Karpas-422 (cell line): ENCODE measurements around the gene GOPC. TPM values are rescaled to one million over a fixed set of nuclear protein-coding genes. Genes with fewer than 3 reads are reported as not detected.
A peak's percentile ranks its signal among the peaks of the same experiment; 100 is the strongest.

Experiments
- DNase-seq: peaks from one replicate; pipeline ENCODE4 v3.0.0-alpha.2; 2015
- H2AFZ ChIP-seq: fragments of 200-600 bp; sonication (generic); 2 replicates; pipeline ENCODE4 v1.6.1; 2014; ENCODE audit warnings: antibody characterized with exemption, low read length, mixed read lengths
- H3K27ac ChIP-seq: fragments of 200-600 bp; sonication (generic); 2 replicates; pipeline ENCODE4 v1.5.1; 2014; ENCODE audit warnings: mild to moderate bottlenecking, low read length, moderate library complexity
- H3K27me3 ChIP-seq: fragments of 200-600 bp; sonication (generic); 2 replicates; pipeline ENCODE4 v1.6.1; 2014; ENCODE audit warnings: low read length, mixed read lengths
- H3K36me3 ChIP-seq: fragments of 200-600 bp; sonication (generic); 2 replicates; pipeline ENCODE4 v1.6.1; 2014; ENCODE audit warnings: low read length, mixed read lengths; ENCODE audit not compliant: insufficient read depth
- H3K4me1 ChIP-seq: fragments of 200-600 bp; sonication (generic); 2 replicates; pipeline ENCODE4 v1.6.1; 2014; ENCODE audit warnings: mild to moderate bottlenecking, low read length, mixed read lengths
- H3K4me2 ChIP-seq: fragments of 200-600 bp; sonication (generic); 2 replicates; pipeline ENCODE4 v1.6.1; 2014; ENCODE audit warnings: low read length, low read depth, mild to moderate bottlenecking; ENCODE audit not compliant: poor library complexity, severe bottlenecking
- H3K4me3 ChIP-seq: fragments of 200-600 bp; sonication (generic); 2 replicates; pipeline ENCODE4 v1.5.1; 2014; ENCODE audit warnings: mild to moderate bottlenecking, antibody characterized with exemption, low read length, mixed read lengths
- H3K79me2 ChIP-seq: fragments of 200-600 bp; sonication (generic); 2 replicates; pipeline ENCODE4 v1.6.1; 2014; ENCODE audit warnings: mild to moderate bottlenecking, low read length, mixed read lengths
- H3K9ac ChIP-seq: fragments of 200-600 bp; sonication (generic); 2 replicates; pipeline ENCODE4 v1.6.0; 2014; ENCODE audit warnings: low read length
- H3K9me2 ChIP-seq: fragments of 200-600 bp; sonication (generic), shearing (Covaris generic); replicated peaks from 2 replicates; pipeline ENCODE4 v1.6.0; 2014; ENCODE audit warnings: mild to moderate bottlenecking, low read length, moderate library complexity; ENCODE audit not compliant: insufficient read depth
- H3K9me3 ChIP-seq: fragments of 300-700, 200-600 bp; sonication (generic); 2 replicates; pipeline ENCODE4 v1.6.1; 2014; ENCODE audit warnings: low read length, mixed read lengths
- H4K20me1 ChIP-seq: fragments of 200-600 bp; sonication (generic); 2 replicates; pipeline ENCODE4 v1.6.1; 2014; ENCODE audit warnings: mild to moderate bottlenecking, antibody characterized with exemption, low read length, low read depth; ENCODE audit not compliant: insufficient read depth
- total RNA-seq: library from RNA; depleted of rRNA; stranded (reverse); fragments of >200 nt; shearing (Covaris generic); gene quantifications from 2 replicates; pipeline ENCODE4 v1.2.3, GENCODE V29; 2014; ENCODE audit warnings: low replicate concordance

The GOPC gene
- total RNA-seq, 1 experiment from 2014 or later: 36.4 TPM

GRCh38 chr6:117559299-117559698 is 43.0 kb downstream of the GOPC start:
- no peaks in the 10 kb centered on the region for H3K79me2 ChIP-seq
- H3K36me3 ChIP-seq: peaks cover 10% of the 10 kb centered on the region; the same call in 1 of the 2 replicates
- no peaks in the 10 kb centered on the region for H3K9me3 ChIP-seq
- H3K4me1 ChIP-seq: 0 out of 2 replicates have a peak, but pooled peaks cover 4% of the 10 kb centered on the region
- H3K27ac ChIP-seq: no peak overlapping the region
- H3K9ac ChIP-seq: no peak overlapping the region
- H4K20me1 ChIP-seq: no peaks in the 10 kb centered on the region
- H3K9me2 ChIP-seq: no peaks in the 10 kb centered on the region
- H3K4me2 ChIP-seq: no peak overlapping the region
- no peak overlapping the region for H3K4me3 ChIP-seq
- DNase-seq: no peak
- H2AFZ ChIP-seq: no peak overlapping the region
- no peaks in the 10 kb centered on the region for H3K27me3 ChIP-seq

- no peak for DNase-seq
- H3K27me3 ChIP-seq: no peaks in the 10 kb centered on the region
- H3K9me2 ChIP-seq: no peaks in the 10 kb centered on the region
- no peak overlapping the region for H3K4me3 ChIP-seq
- no peaks in the 10 kb centered on the region for H4K20me1 ChIP-seq
- H3K79me2 ChIP-seq: no peaks in the 10 kb centered on the region
- no peaks in the 10 kb centered on the region for H3K9me3 ChIP-seq
- no peak overlapping the region for H3K27ac ChIP-seq
- H3K36me3 ChIP-seq: peaks cover 10% of the 10 kb centered on the region; the same call in 1 of the 2 replicates
- H3K4me2 ChIP-seq: no peak overlapping the region
- no peak overlapping the region for H2AFZ ChIP-seq
- H3K9ac ChIP-seq: no peak overlapping the region
- H3K4me1 ChIP-seq: 0 out of 2 replicates have a peak, but pooled peaks cover 4% of the 10 kb centered on the region
These were observed 43.5 kb downstream of the GOPC start for GRCh38 chr6:117558818-117559217.

- H3K4me3 ChIP-seq: no peak overlapping the region
- H4K20me1 ChIP-seq: no peaks in the 10 kb centered on the region
- H3K36me3 ChIP-seq: peaks cover 8% of the 10 kb centered on the region; the same call in 1 of the 2 replicates
- no peaks in the 10 kb centered on the region for H3K79me2 ChIP-seq
- DNase-seq: no peak
- no peaks in the 10 kb centered on the region for H3K9me3 ChIP-seq
- no peaks in the 10 kb centered on the region for H3K9me2 ChIP-seq
- H3K9ac ChIP-seq: no peak overlapping the region
- H2AFZ ChIP-seq: no peak overlapping the region
- H3K4me2 ChIP-seq: no peak overlapping the region
- 0 out of 2 replicates have a peak, but pooled peaks cover 4% of the 10 kb centered on the region for H3K4me1 ChIP-seq
- no peak overlapping the region for H3K27ac ChIP-seq
- H3K27me3 ChIP-seq: no peaks in the 10 kb centered on the region
These were observed 44.4 kb downstream of the GOPC start for GRCh38 chr6:117557951-117558350.

- H3K27ac ChIP-seq: no peak overlapping the region
- H3K4me3 ChIP-seq: no peak overlapping the region
- no peaks in the 10 kb centered on the region for H3K9me2 ChIP-seq
- DNase-seq: peak; percentile 79
- no peaks in the 10 kb centered on the region for H4K20me1 ChIP-seq
- H3K4me2 ChIP-seq: no peak overlapping the region
- no peak overlapping the region for H3K9ac ChIP-seq
- H3K9me3 ChIP-seq: no peaks in the 10 kb centered on the region
- H3K27me3 ChIP-seq: no peaks in the 10 kb centered on the region
- H3K4me1 ChIP-seq: 0 out of 2 replicates have a peak, but pooled peaks cover 4% of the 10 kb centered on the region
- H3K79me2 ChIP-seq: no peaks in the 10 kb centered on the region
- H2AFZ ChIP-seq: no peak overlapping the region
- H3K36me3 ChIP-seq: no peaks in the 10 kb centered on the region; the same call in 1 of the 2 replicates
These were observed 46.3 kb downstream of the GOPC start for GRCh38 chr6:117555882-117556498.

- Histone ChIP-seq H2AFZ (no peak overlapping the region), H3K79me2 (no peaks in the 10 kb centered on the region), H3K27me3 (no peaks in the 10 kb centered on the region), H4K20me1 (no peaks in the 10 kb centered on the region), H3K4me3 (no peak overlapping the region), H3K4me2 (no peak overlapping the region), H3K9ac (no peak overlapping the region), H3K27ac (no peak overlapping the region), H3K9me3 (no peaks in the 10 kb centered on the region), H3K36me3 (no peaks in the 10 kb centered on the region; the same call in 1 of the 2 replicates), H3K9me2 (no peaks in the 10 kb centered on the region), H3K4me1 (0 out of 2 replicates have a peak, but pooled peaks cover 4% of the 10 kb centered on the region)
- DNase-seq: no peak
These were observed 47.0 kb downstream of the GOPC start for GRCh38 chr6:117555262-117555849.

GRCh38 chr6:117553142-117553541 is 49.2 kb downstream of the GOPC start:
- Histone ChIP-seq H2AFZ (no peak overlapping the region), H3K9me3 (no peaks in the 10 kb centered on the region), H3K9me2 (no peaks in the 10 kb centered on the region), H3K4me1 (0 out of 2 replicates have a peak, but pooled peaks cover 4% of the 10 kb centered on the region), H3K36me3 (no peaks in the 10 kb centered on the region), H3K27ac (no peak overlapping the region), H4K20me1 (no peaks in the 10 kb centered on the region), H3K27me3 (no peaks in the 10 kb centered on the region), H3K9ac (no peak overlapping the region), H3K4me3 (no peak overlapping the region), H3K79me2 (no peaks in the 10 kb centered on the region), H3K4me2 (no peak overlapping the region)
- DNase-seq: no peak

GRCh38 chr6:117552618-117553017 is 49.7 kb downstream of the GOPC start:
- no peak overlapping the region for H3K9ac ChIP-seq
- 0 out of 2 replicates have a peak, but pooled peaks cover 4% of the 10 kb centered on the region for H3K4me1 ChIP-seq
- no peak overlapping the region for H2AFZ ChIP-seq
- H4K20me1 ChIP-seq: no peaks in the 10 kb centered on the region
- H3K9me3 ChIP-seq: no peaks in the 10 kb centered on the region
- H3K27ac ChIP-seq: no peak overlapping the region
- no peak overlapping the region for H3K4me2 ChIP-seq
- no peaks in the 10 kb centered on the region for H3K36me3 ChIP-seq
- peak; percentile 21 for DNase-seq
- no peaks in the 10 kb centered on the region for H3K9me2 ChIP-seq
- H3K27me3 ChIP-seq: no peaks in the 10 kb centered on the region
- H3K79me2 ChIP-seq: no peaks in the 10 kb centered on the region
- H3K4me3 ChIP-seq: no peak overlapping the region

GRCh38 chr6:117550618-117551242 is 51.6 kb downstream of the GOPC start:
- no peaks in the 10 kb centered on the region for H3K27me3 ChIP-seq
- no peaks in the 10 kb centered on the region for H3K36me3 ChIP-seq
- peak; percentile 7 for DNase-seq

More at GRCh38 chr6:117550618-117551242, 51.6 kb downstream of the GOPC start:
- no peak overlapping the region for H3K9ac ChIP-seq
- no peak overlapping the region for H2AFZ ChIP-seq
- no peaks in the 10 kb centered on the region for H3K9me2 ChIP-seq
- H3K4me1 ChIP-seq: no peaks in the 10 kb centered on the region
- no peaks in the 10 kb centered on the region for H3K9me3 ChIP-seq
- H3K4me3 ChIP-seq: no peak overlapping the region
- H3K79me2 ChIP-seq: no peaks in the 10 kb centered on the region
- H3K4me2 ChIP-seq: no peak overlapping the region
- H4K20me1 ChIP-seq: no peaks in the 10 kb centered on the region
- H3K27ac ChIP-seq: no peak overlapping the region
